Central memory CD8-positive, alpha-beta T cell (primary cell): Measurements from ENCODE around the gene SIAE.

ENCODE experiments used
- ATAC-seq: fragments of 150-1000 bp; cut with Tn5 transposase; replicated peaks from 2 replicates; pipeline ENCODE4 v1.10.0; 2022; ENCODE audit warnings: mild to moderate bottlenecking, moderate FRiP score, moderate number of reproducible peaks; ENCODE audit not compliant: poor library complexity, severe bottlenecking; ENCODE audit errors: extremely low read depth
- DNase-seq, 2 donors: peaks; one replicate each; pipeline ENCODE4 v3.0.0; 2021; ENCODE audit warnings: low spot score in 2 of 2
- H3K27ac Mint-ChIP-seq: one replicate; pipeline ENCODE4 v1.8.0; 2022; ENCODE audit warnings: low read depth, mild to moderate bottlenecking, moderate library complexity, mixed read lengths
- H3K27me3 Mint-ChIP-seq: one replicate; pipeline ENCODE4 v1.8.0; 2022; ENCODE audit warnings: mixed read lengths
- H3K36me3 Mint-ChIP-seq: one replicate; pipeline ENCODE4 v1.8.0; 2022; ENCODE audit warnings: mild to moderate bottlenecking, moderate library complexity, mixed read lengths; ENCODE audit not compliant: insufficient read depth
- H3K4me1 Mint-ChIP-seq: one replicate; pipeline ENCODE4 v1.8.0; 2022; ENCODE audit warnings: mixed read lengths
- H3K4me3 Mint-ChIP-seq: one replicate; pipeline ENCODE4 v1.8.0; 2022; ENCODE audit warnings: mild to moderate bottlenecking, moderate library complexity, mixed read lengths
- H3K9me3 Mint-ChIP-seq: one replicate; pipeline ENCODE4 v1.8.0; 2022; ENCODE audit warnings: mixed read lengths

The SIAE gene

DNA sequence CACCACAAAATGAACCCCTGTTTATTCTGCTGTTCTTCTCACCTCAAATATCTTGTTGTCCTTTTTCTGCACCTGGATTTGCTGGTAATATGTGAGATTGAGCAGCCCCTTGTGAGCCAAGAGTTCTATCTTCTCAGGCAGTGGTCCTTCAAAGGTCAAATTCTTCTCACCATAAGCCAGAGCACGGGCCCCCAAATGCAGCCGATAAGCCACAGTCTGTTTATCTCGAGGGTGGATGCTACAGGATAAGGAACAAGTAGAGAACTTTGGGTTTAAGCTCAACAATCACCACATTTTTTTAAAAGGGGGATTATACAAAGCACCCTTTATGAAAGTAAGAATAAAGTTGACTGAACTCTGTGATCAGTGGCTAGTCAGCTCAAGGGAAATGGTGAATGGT lies 35.0 kb downstream of the SIAE start:
- Mint-ChIP-seq H3K36me3 (peaks cover 19% of the 10 kb centered on the region), H3K4me3 (no peak overlapping the region)
- no peak for DNase-seq

GRCh38 chr11:124635932-124636331 lies 37.6 kb downstream of the SIAE start:
- peaks cover 10% of the 10 kb centered on the region for H3K4me1 Mint-ChIP-seq
- peak overlapping the region; percentile 36 for H3K27ac Mint-ChIP-seq
- DNase-seq (no peak), ATAC-seq (no peak)
- no peak overlapping the region for H3K4me3 Mint-ChIP-seq
- no peaks in the 10 kb centered on the region for H3K9me3 Mint-ChIP-seq
- peaks cover 40% of the 10 kb centered on the region for H3K36me3 Mint-ChIP-seq
- H3K27me3 Mint-ChIP-seq, result no peaks in the 10 kb centered on the region

More for the DNA sequence above, 35.0 kb downstream of the SIAE start:
- Mint-ChIP-seq H3K27ac (no peak overlapping the region), H3K9me3 (no peaks in the 10 kb centered on the region), H3K27me3 (no peaks in the 10 kb centered on the region), H3K4me1 (no peaks in the 10 kb centered on the region)
- ATAC-seq, result no peak

DNA sequence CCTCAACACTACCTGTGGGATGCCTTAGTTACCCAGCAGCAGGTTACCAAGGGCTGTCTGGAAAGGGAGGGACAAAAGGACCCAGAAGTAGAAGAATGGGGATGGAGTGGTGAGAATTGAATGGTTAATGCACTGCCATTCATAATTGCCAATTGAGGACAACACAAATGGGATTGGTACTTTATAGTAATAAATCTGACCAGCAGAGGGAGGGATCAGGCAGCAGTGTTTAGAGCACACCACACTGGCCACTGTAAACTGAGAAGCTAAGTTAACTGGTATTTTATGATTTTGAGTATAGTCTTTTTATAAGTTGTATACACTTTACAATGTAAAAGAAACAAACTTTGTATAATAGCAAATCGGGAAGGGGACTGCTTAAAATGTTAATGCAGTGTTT lies 40.2 kb downstream of the SIAE start:
- Mint-ChIP-seq H3K27ac (peak overlapping the region; percentile 8), H3K36me3 (peaks cover 50% of the 10 kb centered on the region), H3K27me3 (no peaks in the 10 kb centered on the region), H3K4me3 (no peak overlapping the region), H3K4me1 (peaks cover 10% of the 10 kb centered on the region), H3K9me3 (no peaks in the 10 kb centered on the region)
- DNase-seq (no peak), ATAC-seq (no peak)

- DNase-seq, result no peak
These were observed 43.6 kb downstream of the SIAE start for GRCh38 chr11:124629961-124630360.

DNA sequence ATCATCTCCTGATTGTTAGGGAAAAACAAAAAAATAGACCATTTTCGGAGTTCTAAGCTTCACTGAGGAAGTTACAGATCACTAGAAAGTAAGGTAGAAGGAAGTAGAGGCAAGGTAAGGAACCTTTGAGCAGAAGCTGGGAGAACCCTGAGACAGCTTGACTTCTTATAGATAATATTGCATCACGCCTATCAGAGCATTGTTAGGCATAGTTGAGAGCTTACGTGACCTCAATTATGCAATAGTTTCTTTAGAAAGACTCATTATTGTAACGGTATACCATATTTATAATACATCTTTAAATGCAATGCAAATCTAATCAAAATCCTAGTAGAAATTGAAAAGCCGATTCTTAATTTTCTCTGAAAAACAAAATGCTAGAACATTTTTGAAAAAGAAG lies 46.0 kb downstream of the SIAE start:
- Mint-ChIP-seq H3K4me1 (peaks cover 44% of the 10 kb centered on the region), H3K36me3 (peaks cover 42% of the 10 kb centered on the region), H3K27ac (no peak overlapping the region), H3K9me3 (no peaks in the 10 kb centered on the region), H3K27me3 (no peaks in the 10 kb centered on the region), H3K4me3 (no peak overlapping the region)
- no peak for ATAC-seq
- no peak for DNase-seq

More at GRCh38 chr11:124629961-124630360, 43.6 kb downstream of the SIAE start:
- Mint-ChIP-seq H3K4me3 (no peak overlapping the region), H3K4me1 (peaks cover 27% of the 10 kb centered on the region), H3K27ac (no peak overlapping the region), H3K27me3 (no peaks in the 10 kb centered on the region), H3K9me3 (no peaks in the 10 kb centered on the region), H3K36me3 (peaks cover 48% of the 10 kb centered on the region)
- ATAC-seq, result no peak

DNA sequence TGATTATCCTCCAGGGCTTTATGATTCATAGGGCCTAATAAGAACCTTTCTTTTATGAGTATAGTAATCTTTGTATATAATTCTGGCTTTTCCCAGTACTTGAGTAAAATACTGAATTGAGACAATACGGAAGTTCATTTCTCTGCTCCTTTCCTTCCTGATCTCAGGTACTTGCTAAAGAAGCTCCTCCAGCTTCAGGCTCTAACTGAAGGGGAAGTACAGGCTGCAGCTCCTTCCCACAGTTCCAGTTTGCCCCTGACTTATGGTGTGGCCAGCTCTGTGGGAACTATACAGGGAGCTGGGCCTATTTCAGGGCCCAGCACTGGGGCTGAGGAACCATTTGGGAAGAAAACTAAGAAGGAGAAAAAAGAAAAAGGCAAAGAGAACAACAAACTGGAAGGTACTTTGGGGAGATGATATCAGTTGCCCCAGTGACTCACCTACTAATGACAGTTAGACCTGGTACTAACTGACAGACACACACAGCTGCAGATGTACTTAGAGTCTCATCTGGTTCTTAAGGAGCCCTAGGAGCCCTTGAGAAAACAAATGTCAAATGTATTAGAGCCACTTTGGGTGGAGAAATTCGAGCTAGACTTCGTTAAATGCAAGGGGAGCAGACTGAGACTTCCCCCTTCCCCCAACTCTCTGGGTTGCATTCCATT lies 47.9 kb downstream of the SIAE start:
- DNase-seq (no peak), ATAC-seq (no peak)
- peak overlapping the region; percentile 5 for H3K27ac Mint-ChIP-seq
- no peaks in the 10 kb centered on the region for H3K9me3 Mint-ChIP-seq
- H3K4me3 Mint-ChIP-seq, result no peak overlapping the region
- peaks cover 27% of the 10 kb centered on the region for H3K36me3 Mint-ChIP-seq
- peaks cover 43% of the 10 kb centered on the region for H3K4me1 Mint-ChIP-seq
- no peaks in the 10 kb centered on the region for H3K27me3 Mint-ChIP-seq

GRCh38 chr11:124623861-124624525 lies 49.5 kb downstream of the SIAE start:
- ATAC-seq (no peak), DNase-seq (no peak)
- Mint-ChIP-seq H3K36me3 (peaks cover 24% of the 10 kb centered on the region), H3K4me3 (peak overlapping the region; percentile 94), H3K9me3 (no peaks in the 10 kb centered on the region), H3K4me1 (peaks cover 43% of the 10 kb centered on the region), H3K27ac (peak overlapping the region; percentile 96), H3K27me3 (peaks cover 8% of the 10 kb centered on the region)

- Mint-ChIP-seq H3K9me3 (no peaks in the 10 kb centered on the region), H3K27ac (peak within 1 kb of the TSS; percentile 96), H3K27me3 (peaks cover 20% of the 10 kb centered on the region), H3K4me1 (peaks cover 43% of the 10 kb centered on the region), H3K4me3 (peak within 1 kb of the TSS; percentile 94), H3K36me3 (peaks cover 19% of the 10 kb centered on the region)
- DNase-seq, result peak; percentile 54 to 69
- ATAC-seq, result peak; percentile 97
These were observed 50.7 kb downstream of the SIAE start, which contains the start of gene TBRG1 for GRCh38 chr11:124622531-124623451. TSS of gene TBRG1 (plus strand) at chr11:124622864. CDS start at chr11:124623084, 220 bp downstream.

DNA sequence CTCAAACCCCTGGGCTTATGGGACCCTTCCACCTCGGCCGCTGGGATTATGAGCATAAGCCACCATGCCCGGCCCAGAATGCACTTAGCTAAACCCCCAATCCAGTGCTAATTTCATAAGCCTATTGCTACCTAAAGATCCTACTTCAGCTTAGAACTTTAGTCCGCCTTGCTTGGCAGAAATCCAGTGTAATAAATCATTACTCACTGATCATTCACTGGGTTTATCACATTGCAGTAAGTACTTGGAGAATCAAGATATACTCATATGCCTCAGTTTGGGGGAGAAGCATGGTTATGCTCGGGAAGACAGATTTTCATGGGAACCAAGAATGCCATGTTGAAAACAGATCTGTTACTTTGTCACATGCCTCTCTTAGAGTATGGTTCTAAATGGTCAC lies 54.7 kb downstream of the SIAE start:
- H3K4me1 Mint-ChIP-seq, result peaks cover 16% of the 10 kb centered on the region
- no peak overlapping the region for H3K4me3 Mint-ChIP-seq
- DNase-seq (no peak), ATAC-seq (no peak)
- H3K9me3 Mint-ChIP-seq, result no peaks in the 10 kb centered on the region
- H3K36me3 Mint-ChIP-seq, result peaks cover 10% of the 10 kb centered on the region
- no peak overlapping the region for H3K27ac Mint-ChIP-seq
- peaks cover 47% of the 10 kb centered on the region for H3K27me3 Mint-ChIP-seq

GRCh38 chr11:124612567-124613246 lies 60.8 kb downstream of the SIAE start:
- H3K4me1 Mint-ChIP-seq, result peaks cover 6% of the 10 kb centered on the region
- H3K27ac Mint-ChIP-seq, result no peak overlapping the region
- H3K4me3 Mint-ChIP-seq, result no peak overlapping the region
- peaks cover 40% of the 10 kb centered on the region for H3K27me3 Mint-ChIP-seq
- peak; percentile 3 for ATAC-seq
- H3K36me3 Mint-ChIP-seq, result no peaks in the 10 kb centered on the region
- DNase-seq, result no peak
- no peaks in the 10 kb centered on the region for H3K9me3 Mint-ChIP-seq

GRCh38 chr11:124612045-124612444 lies 61.5 kb downstream of the SIAE start:
- Mint-ChIP-seq H3K4me3 (no peak overlapping the region), H3K9me3 (no peaks in the 10 kb centered on the region), H3K36me3 (no peaks in the 10 kb centered on the region), H3K27me3 (peaks cover 33% of the 10 kb centered on the region), H3K4me1 (peaks cover 6% of the 10 kb centered on the region), H3K27ac (no peak overlapping the region)
- ATAC-seq (no peak), DNase-seq (no peak)

- Mint-ChIP-seq H3K4me3 (no peak within 1 kb of the TSS), H3K4me1 (peaks cover 6% of the 10 kb centered on the region), H3K27me3 (peaks cover 27% of the 10 kb centered on the region), H3K9me3 (no peaks in the 10 kb centered on the region), H3K36me3 (no peaks in the 10 kb centered on the region), H3K27ac (no peak within 1 kb of the TSS)
- ATAC-seq, result no peak
- DNase-seq, result no peak
These were observed 62.5 kb downstream of the SIAE start, which contains the start of gene PANX3 for GRCh38 chr11:124611064-124611463. TSS of gene PANX3 (plus strand) at chr11:124611428. CDS start at chr11:124611557, 129 bp downstream.
